Measurements from ENCODE around the gene PDIK1L.

GRCh38 chr1:26130695-26131094 lies 19.1 kb downstream of the PDIK1L start:
- TF ChIP-seq CTCF (optimal IDR thresholded peaks at IDR 0.05 in 1 of 3, IDR thresholded peaks at IDR 0.05 in 1 of 3, conservative IDR thresholded peaks at IDR 0.05 in 1 of 3; ENCODE audit: extremely low read depth in 1 of 3, insufficient read depth in 2 of 3, low read length in 3 of 3) (no peak), EZH2 (IDR thresholded peaks at IDR 0.05; ENCODE audit: low read length) (no peak)

All from keratinocyte (primary cell).